ENCODE data around the gene SSH3.

SSH3 gene

DNA sequence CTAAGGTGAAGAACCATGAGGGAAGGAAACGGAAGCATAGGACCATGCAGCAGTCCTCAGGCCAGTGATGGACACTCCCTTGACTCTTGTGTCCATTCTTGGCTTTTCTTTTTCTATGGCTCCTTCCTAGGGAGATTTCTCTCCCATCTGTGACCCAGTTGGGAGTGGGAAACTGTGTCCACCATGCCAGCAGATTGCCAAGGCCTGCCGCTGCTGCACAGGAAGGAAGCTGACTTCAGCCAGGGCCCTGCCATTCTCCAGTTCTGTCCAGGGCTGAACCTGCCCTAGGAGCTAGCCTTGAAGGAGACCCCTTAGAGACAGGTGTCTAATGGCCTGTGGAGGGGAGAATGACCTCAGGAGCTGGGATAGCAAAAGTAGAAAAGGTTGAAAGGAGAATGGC, 17.4 kb downstream of the SSH3 start:
- H3K79me2 ChIP-seq (ENCODE audit: low read length), result no peaks in the 10 kb centered on the region
- H3K4me3 ChIP-seq (ENCODE audit: low read length), result no peak overlapping the region
- no peak overlapping the region for H3K27ac ChIP-seq (ENCODE audit: low read length)
- H2AFZ ChIP-seq (ENCODE audit: low read depth, low read length), result no peak overlapping the region
- no peaks in the 10 kb centered on the region for H3K27me3 ChIP-seq (ENCODE audit: low read depth, low read length)
- H3K9me3 ChIP-seq (ENCODE audit: insufficient read depth, low read length), result no peaks in the 10 kb centered on the region
- H3K9ac ChIP-seq (ENCODE audit: low read length), result no peak overlapping the region
- TF ChIP-seq EZH2phosphoT487 (IDR thresholded peaks at IDR 0.05; ENCODE audit: low read depth), result no peak
- TF ChIP-seq CTCF (IDR thresholded peaks at IDR 0.05; ENCODE audit: low read depth, low read length), result no peak
- peaks cover 8% of the 10 kb centered on the region for H3K4me1 ChIP-seq (ENCODE audit: low read length)
- H3K36me3 ChIP-seq (replicated peaks; ENCODE audit: low read depth, low read length), result no peaks in the 10 kb centered on the region
- no peak overlapping the region for H3K4me2 ChIP-seq (ENCODE audit: low read length)
- H4K20me1 ChIP-seq (ENCODE audit: insufficient read depth, low read length), result no peaks in the 10 kb centered on the region

GRCh38 chr11:67321313-67321871, 18.1 kb downstream of the SSH3 start:
- H3K4me3 ChIP-seq (ENCODE audit: low read length), result no peak overlapping the region

DNA sequence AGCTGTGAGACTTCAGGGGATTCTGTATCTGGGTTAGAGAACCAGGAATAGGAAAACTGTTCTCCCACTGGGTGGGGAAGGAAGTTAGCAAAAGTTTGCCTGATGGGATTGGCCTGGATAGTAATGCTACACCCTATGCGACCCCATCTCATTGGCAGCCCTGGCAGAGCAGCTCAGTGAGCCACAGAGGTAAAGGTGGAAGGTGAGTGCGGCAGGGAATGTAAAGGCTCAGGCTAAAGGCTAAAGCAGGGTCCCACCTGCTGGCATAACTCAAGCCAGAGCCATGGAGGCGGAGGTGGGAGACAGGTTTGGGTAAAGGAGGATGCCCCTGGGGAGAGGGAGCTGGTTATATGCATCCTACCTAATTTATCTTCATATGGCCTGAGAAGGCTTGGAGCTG, 18.7 kb downstream of the SSH3 start:
- no peak for TF ChIP-seq EZH2phosphoT487 (IDR thresholded peaks at IDR 0.05; ENCODE audit: low read depth)
- TF ChIP-seq CTCF (IDR thresholded peaks at IDR 0.05; ENCODE audit: low read depth, low read length), result no peak
- Histone ChIP-seq H3K27ac (ENCODE audit: low read length) (no peak overlapping the region), H2AFZ (ENCODE audit: low read depth, low read length) (no peak overlapping the region), H3K9ac (ENCODE audit: low read length) (no peak overlapping the region), H3K27me3 (ENCODE audit: low read depth, low read length) (no peaks in the 10 kb centered on the region), H3K4me2 (ENCODE audit: low read length) (no peak overlapping the region), H3K4me3 (ENCODE audit: low read length) (no peak overlapping the region), H3K36me3 (replicated peaks; ENCODE audit: low read depth, low read length) (no peaks in the 10 kb centered on the region), H3K9me3 (ENCODE audit: insufficient read depth, low read length) (no peaks in the 10 kb centered on the region), H3K4me1 (ENCODE audit: low read length) (peaks cover 5% of the 10 kb centered on the region), H4K20me1 (ENCODE audit: insufficient read depth, low read length) (no peaks in the 10 kb centered on the region), H3K79me2 (ENCODE audit: low read length) (no peaks in the 10 kb centered on the region)

More at GRCh38 chr11:67321313-67321871, 18.1 kb downstream of the SSH3 start:
- Histone ChIP-seq H3K27ac (ENCODE audit: low read length) (no peak overlapping the region), H3K9ac (ENCODE audit: low read length) (no peak overlapping the region), H3K36me3 (replicated peaks; ENCODE audit: low read depth, low read length) (no peaks in the 10 kb centered on the region), H2AFZ (ENCODE audit: low read depth, low read length) (no peak overlapping the region), H3K9me3 (ENCODE audit: insufficient read depth, low read length) (no peaks in the 10 kb centered on the region), H3K4me1 (ENCODE audit: low read length) (peaks cover 6% of the 10 kb centered on the region), H4K20me1 (ENCODE audit: insufficient read depth, low read length) (no peaks in the 10 kb centered on the region), H3K79me2 (ENCODE audit: low read length) (no peaks in the 10 kb centered on the region), H3K27me3 (ENCODE audit: low read depth, low read length) (no peaks in the 10 kb centered on the region), H3K4me2 (ENCODE audit: low read length) (no peak overlapping the region)
- TF ChIP-seq EZH2phosphoT487 (IDR thresholded peaks at IDR 0.05; ENCODE audit: low read depth) (no peak), CTCF (IDR thresholded peaks at IDR 0.05; ENCODE audit: low read depth, low read length) (0 out of 2 replicates have a peak, but pooled peaks have one; percentile 5)

DNA sequence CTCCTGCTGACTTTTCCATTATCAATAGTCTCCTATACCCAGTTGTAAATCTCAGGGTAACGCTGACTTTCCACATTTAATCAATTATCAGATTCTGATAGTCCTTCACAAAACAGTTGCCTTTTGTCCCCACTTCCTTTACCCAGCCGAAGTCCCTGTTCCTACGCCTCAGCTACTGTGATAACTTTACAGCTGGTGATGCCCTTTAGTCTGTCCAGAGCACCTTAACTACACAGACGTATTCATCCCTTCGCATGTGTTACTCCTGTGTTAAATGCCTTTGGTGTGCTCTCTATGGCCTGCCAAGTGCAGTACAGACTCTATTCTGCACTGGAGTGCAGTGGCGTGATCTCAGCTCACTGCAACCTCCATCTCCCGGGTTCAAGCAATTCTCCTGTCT, 20.2 kb downstream of the SSH3 start:
- Histone ChIP-seq H3K36me3 (replicated peaks; ENCODE audit: low read depth, low read length) (no peaks in the 10 kb centered on the region), H4K20me1 (ENCODE audit: insufficient read depth, low read length) (no peaks in the 10 kb centered on the region), H3K4me3 (ENCODE audit: low read length) (no peak overlapping the region), H3K9me3 (ENCODE audit: insufficient read depth, low read length) (no peaks in the 10 kb centered on the region), H2AFZ (ENCODE audit: low read depth, low read length) (no peak overlapping the region), H3K9ac (ENCODE audit: low read length) (no peak overlapping the region), H3K79me2 (ENCODE audit: low read length) (no peaks in the 10 kb centered on the region), H3K27ac (ENCODE audit: low read length) (no peak overlapping the region), H3K4me1 (ENCODE audit: low read length) (peaks cover 2% of the 10 kb centered on the region), H3K27me3 (ENCODE audit: low read depth, low read length) (no peaks in the 10 kb centered on the region), H3K4me2 (ENCODE audit: low read length) (no peak overlapping the region)
- TF ChIP-seq EZH2phosphoT487 (IDR thresholded peaks at IDR 0.05; ENCODE audit: low read depth) (no peak), CTCF (IDR thresholded peaks at IDR 0.05; ENCODE audit: low read depth, low read length) (no peak)
